ENCODE results near the gene IGFBP3.

- no peak for TF ChIP-seq CTCF (conservative IDR thresholded peaks at IDR 0.05; ENCODE audit: low read depth in 2 of 2)
- no peak for TF ChIP-seq EZH2 (IDR thresholded peaks at IDR 0.05; ENCODE audit: low read depth, unreplicated experiment)
- TF ChIP-seq ZNF462 (CRISPR knock-in tag; IDR thresholded peaks at IDR 0.05) = no peak
- TF ChIP-seq EZH2phosphoT487 (IDR thresholded peaks at IDR 0.05; ENCODE audit: unreplicated experiment) = no peak
- TF ChIP-seq CREB1 (CRISPR knock-in tag; IDR thresholded peaks at IDR 0.05; ENCODE audit: low read depth) = no peak
- no peak for TF ChIP-seq POLR2AphosphoS5 (IDR thresholded peaks at IDR 0.05; ENCODE audit: low read depth)
- no peak for TF ChIP-seq REST (IDR thresholded peaks at IDR 0.05; ENCODE audit: unreplicated experiment)
These were observed 11.5 kb downstream of the IGFBP3 start for GRCh38 chr7:45909561-45909960.

Measured in GM23338 (cell line).